Osteocyte (in vitro differentiated cells): Measurements from ENCODE around the gene ZBTB49. TPM values are rescaled to one million over a fixed set of nuclear protein-coding genes. Genes with fewer than 3 reads are reported as not detected.
A peak's percentile ranks its signal among the peaks of the same experiment; 100 is the strongest.

ENCODE experiments used
- DNase-seq: peaks from one replicate; pipeline ENCODE4 v3.0.0; 2021; ENCODE audit warnings: mixed read lengths; ENCODE audit not compliant: unreplicated experiment; ENCODE audit errors: extremely low spot score
- H3K27ac Mint-ChIP-seq: one replicate; pipeline ENCODE4 v1.8.0; 2021; ENCODE audit warnings: mild to moderate bottlenecking, mixed read lengths; ENCODE audit not compliant: unreplicated experiment
- H3K27me3 Mint-ChIP-seq: one replicate; pipeline ENCODE4 v1.8.0; 2021; ENCODE audit warnings: mixed read lengths; ENCODE audit not compliant: unreplicated experiment
- H3K36me3 Mint-ChIP-seq: one replicate; pipeline ENCODE4 v1.8.0; 2021; ENCODE audit warnings: mixed read lengths; ENCODE audit not compliant: unreplicated experiment
- H3K4me1 Mint-ChIP-seq: one replicate; pipeline ENCODE4 v1.8.0; 2021; ENCODE audit warnings: mixed read lengths; ENCODE audit not compliant: unreplicated experiment
- H3K4me3 Mint-ChIP-seq: one replicate; pipeline ENCODE4 v1.8.0; 2021; ENCODE audit warnings: mild to moderate bottlenecking, moderate library complexity, mixed read lengths; ENCODE audit not compliant: unreplicated experiment
- H3K9me3 Mint-ChIP-seq: one replicate; pipeline ENCODE4 v1.8.0; 2021; ENCODE audit warnings: mixed read lengths; ENCODE audit not compliant: unreplicated experiment
- CTCF ChIP-seq: fragments of 200-600 bp; sonication (generic); IDR thresholded peaks from 2 replicates; pipeline ENCODE4 v1.5.0; 2021; ENCODE audit warnings: antibody characterized with exemption, mild to moderate bottlenecking, moderate library complexity
- total RNA-seq: library from RNA; stranded (reverse); gene quantifications from 2 replicates; pipeline ENCODE4 v1.2.1, GENCODE V29; 2021

ZBTB49 gene
- total RNA-seq, 1 donor from 2014 or later: 6.4 TPM

- Mint-ChIP-seq H3K27ac (peak overlapping the region; percentile 2), H3K27me3 (no peaks in the 10 kb centered on the region), H3K36me3 (peaks cover 7% of the 10 kb centered on the region), H3K4me3 (no peak overlapping the region), H3K9me3 (no peaks in the 10 kb centered on the region), H3K4me1 (no peaks in the 10 kb centered on the region)
- DNase-seq: no peak
- TF ChIP-seq CTCF: no peak
These were observed 33.9 kb downstream of the ZBTB49 start for GRCh38 chr4:4323705-4324534.

- H3K9me3 Mint-ChIP-seq: peaks cover 4% of the 10 kb centered on the region
- peaks cover 7% of the 10 kb centered on the region for H3K36me3 Mint-ChIP-seq
- H3K4me3 Mint-ChIP-seq: no peak overlapping the region
- TF ChIP-seq CTCF: no peak
- no peaks in the 10 kb centered on the region for H3K4me1 Mint-ChIP-seq
- H3K27ac Mint-ChIP-seq: no peak overlapping the region
- H3K27me3 Mint-ChIP-seq: no peaks in the 10 kb centered on the region
- no peak for DNase-seq
These were observed 35.3 kb downstream of the ZBTB49 start for GRCh38 chr4:4325321-4325720.

- no peak for TF ChIP-seq CTCF
- peaks cover 7% of the 10 kb centered on the region for H3K36me3 Mint-ChIP-seq
- peaks cover 4% of the 10 kb centered on the region for H3K9me3 Mint-ChIP-seq
- H3K27ac Mint-ChIP-seq: no peak overlapping the region
- H3K4me1 Mint-ChIP-seq: no peaks in the 10 kb centered on the region
- H3K27me3 Mint-ChIP-seq: no peaks in the 10 kb centered on the region
- DNase-seq: no peak
- H3K4me3 Mint-ChIP-seq: no peak overlapping the region
These were observed 36.1 kb downstream of the ZBTB49 start for GRCh38 chr4:4326166-4326565.

GRCh38 chr4:4327652-4328121 lies 37.6 kb downstream of the ZBTB49 start:
- Mint-ChIP-seq H3K36me3 (peaks cover 4% of the 10 kb centered on the region), H3K4me1 (no peaks in the 10 kb centered on the region), H3K9me3 (peaks cover 4% of the 10 kb centered on the region), H3K4me3 (no peak overlapping the region), H3K27me3 (no peaks in the 10 kb centered on the region), H3K27ac (no peak overlapping the region)
- no peak for DNase-seq
- peak; percentile 28 for TF ChIP-seq CTCF

GRCh38 chr4:4328206-4328605 lies 38.2 kb downstream of the ZBTB49 start:
- peaks cover 3% of the 10 kb centered on the region for H3K36me3 Mint-ChIP-seq
- no peaks in the 10 kb centered on the region for H3K27me3 Mint-ChIP-seq
- H3K4me1 Mint-ChIP-seq: no peaks in the 10 kb centered on the region
- DNase-seq: no peak
- H3K9me3 Mint-ChIP-seq: peaks cover 4% of the 10 kb centered on the region
- H3K27ac Mint-ChIP-seq: no peak overlapping the region
- no peak overlapping the region for H3K4me3 Mint-ChIP-seq
- no peak for TF ChIP-seq CTCF
